Heart left ventricle (tissue), 16 donors: Measurements from ENCODE around the gene NTNG2. TPM values are rescaled to one million over a fixed set of nuclear protein-coding genes. Genes with fewer than 3 reads are reported as not detected.

Experiments
- ATAC-seq, 4 donors: fragments of 200-7000 bp; cut with Tn5 transposase; one replicate each; pipeline ENCODE4 v1.9.1; 2020 to 2022; ENCODE audit warnings: moderate library complexity in 4 of 4, mild to moderate bottlenecking in 3 of 4, moderate number of reproducible peaks in 1 of 4
- DNase-seq, 5 donors: peaks; one replicate each; pipeline ENCODE4 v3.0.0-alpha.2; 2020
- H3K27ac ChIP-seq, 12 donors: fragments of 200-600 bp; sonication (generic) in 4 of 12; one replicate each; pipeline versions ENCODE4 v1.5.0 to v1.8.0; 2016 to 2022; ENCODE audit warnings: mild to moderate bottlenecking in 2 of 12
- H3K27me3 ChIP-seq, 9 donors: fragments of 200-600 bp; sonication (generic) in 2 of 9; one replicate each; pipeline versions ENCODE4 v1.5.1 to v1.8.0; 2016 to 2022; ENCODE audit warnings: mild to moderate bottlenecking in 3 of 9
- H3K36me3 ChIP-seq, 9 donors: fragments of 200-600 bp; sonication (generic) in 2 of 9; one replicate each; pipeline versions ENCODE4 v1.5.0 to v1.8.0; 2018 to 2022; ENCODE audit warnings: mild to moderate bottlenecking in 2 of 9
- H3K4me1 ChIP-seq, 12 donors: fragments of 200-600 bp; sonication (generic) in 4 of 12; one replicate each; pipeline versions ENCODE4 v1.5.0 to v1.8.0; 2016 to 2022; ENCODE audit warnings: mild to moderate bottlenecking in 3 of 12
- H3K4me3 ChIP-seq, 12 donors: fragments of 200-600 bp; sonication (generic) in 4 of 12; one replicate each; pipeline versions ENCODE4 v1.5.0 to v1.8.0; 2017 to 2022; ENCODE audit warnings: mild to moderate bottlenecking in 9 of 12, moderate library complexity in 4 of 12
- H3K9me3 ChIP-seq, 12 donors: fragments of 200-600 bp; sonication (generic) in 4 of 12; one replicate each; pipeline versions ENCODE4 v1.5.0 to v1.8.0; 2016 to 2022; ENCODE audit warnings: mild to moderate bottlenecking in 1 of 12
- POLR2A ChIP-seq, 2 donors: fragments of 450-650 bp; IDR thresholded peaks; one replicate each; pipeline ENCODE4 v1.6.1; 2017; ENCODE audit warnings: antibody characterized with exemption in 2 of 2, mild to moderate bottlenecking in 2 of 2, moderate library complexity in 2 of 2
- WGBS, 4 donors: extraction: QIAGEN DNeasy Blood & Tissue Kit in 2 of 4; methylation state at CpG; one replicate each; pipeline versions ENCODE4 v1.1.5 to v1.1.7; 2013 to 2018; 5-methylcytosine and 5-hydroxymethylcytosine counted together
- intact Hi-C, 10 donors: fragments of 100-400 bp; cut with DNase I; formaldehyde crosslinking; loops; one replicate each; pipeline versions ENCODE4 v1.11.1 to v1.14.2; 2022
- polyA plus RNA-seq, 2 donors: library from polyadenylated mRNA; stranded (reverse); fragments of 200-250 nt; gene quantifications; one replicate each; pipeline ENCODE4 v1.2.3, GENCODE V29; 2013
- total RNA-seq, 9 donors: library from RNA; depleted of rRNA in 2 of 9; stranded (reverse); fragments of >200 nt in 2 of 9; fragmentation: NEBNext Ultra II Directional in 3 of 9; extraction: Animal tissue kit (Norgen Biotek cat#: 25700) in 3 of 9; gene quantifications; one replicate each; pipeline versions ENCODE4 v1.1.0 to v1.2.4, GENCODE V29; 2016 to 2023
- TF ChIP-seq, protein P1 (sequence below), 12 donors: fragments of 200-600 bp; sonication (generic) in 4 of 12; IDR thresholded peaks; one replicate each; pipeline versions ENCODE4 v1.5.0 to v1.8.0; 2018 to 2022; ENCODE audit warnings: antibody characterized with exemption in 12 of 12, mild to moderate bottlenecking in 5 of 12
- donor health status: ischemic (EF 13 %, LVEDD 7.1; RV severe dilation, severe dysfunction).
- donor health status: healthy with polysubstance abuse.
- donor health status: DM: no; HTN: yes; CAD: no.
- donor health status: DM: no; HTN: no; CAD: no.
- donor health status: ischemic (EF 25% LVEDD 6.9; RV normal size, moderate dysfunction).
- donor health status: ischemic (EF 25% LVEDD 5.7; RV mildly dilated, moderate dysfunction).
- donor health status: healthy.
- donor health status: DM: yes; HTN: yes; CAD: no.
- donor health status: ischemic (EF 35%, LVEDD 5.7; RV mildly dilated, moderate dysfunction).
- donor health status: nonischemic (EF 11% LVEDD 7.7; RV severe dilation, severe dysfunction).
- donor health status: DM: yes; HTN: yes; CAD: no.
- donor health status: PGD.
- donor health status: ischemic (EF 29% LVEDD 5.4; RV normal size, mild dysfunction).
- donor health status: nonischemic (EF 23%, LVEDD 6.1; RV moderate dilation, normal function).

NTNG2 gene
- total and polyA plus RNA-seq, 11 donors, result 0.28 to 4.1 (median 2.2) TPM

DNA sequence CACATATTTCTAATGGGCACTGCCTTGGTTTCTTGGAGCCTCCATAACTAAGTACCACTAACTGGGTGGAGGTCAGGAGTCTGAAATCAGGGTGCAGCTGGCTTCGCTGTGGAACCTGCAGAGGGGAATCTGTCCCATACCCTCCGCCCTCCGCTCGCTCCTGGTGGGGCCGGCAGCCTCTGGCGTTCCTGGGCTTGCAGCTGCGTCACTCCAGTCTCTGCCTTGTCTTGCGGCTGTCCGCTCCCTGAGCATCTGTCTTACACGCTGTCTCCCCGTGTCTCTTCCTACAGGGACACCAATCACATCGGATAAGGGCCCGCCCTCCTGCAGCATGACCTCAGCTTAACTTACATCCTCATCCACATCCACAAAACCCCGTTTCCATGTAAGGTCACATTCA, 45.4 kb downstream of the NTNG2 start:
- Histone ChIP-seq H3K9me3 (peaks cover 0 to 7% (median 0%) of the 10 kb centered on the region in 12 donors), H3K27me3 (peaks cover 0 to 6% (median 0%) of the 10 kb centered on the region in 9 donors), H3K27ac (no peak overlapping the region), H3K36me3 (no peaks in the 10 kb centered on the region), H3K4me1 (peaks cover 0 to 2% (median 0%) of the 10 kb centered on the region in 12 donors), H3K4me3 (no peak overlapping the region)
- intact Hi-C loops, result no loop called here
- 70 to 79% (median 73%) methylated on average over 14 of the region's 14 CpGs for WGBS, 4 donors
- TF ChIP-seq, protein P1, sequence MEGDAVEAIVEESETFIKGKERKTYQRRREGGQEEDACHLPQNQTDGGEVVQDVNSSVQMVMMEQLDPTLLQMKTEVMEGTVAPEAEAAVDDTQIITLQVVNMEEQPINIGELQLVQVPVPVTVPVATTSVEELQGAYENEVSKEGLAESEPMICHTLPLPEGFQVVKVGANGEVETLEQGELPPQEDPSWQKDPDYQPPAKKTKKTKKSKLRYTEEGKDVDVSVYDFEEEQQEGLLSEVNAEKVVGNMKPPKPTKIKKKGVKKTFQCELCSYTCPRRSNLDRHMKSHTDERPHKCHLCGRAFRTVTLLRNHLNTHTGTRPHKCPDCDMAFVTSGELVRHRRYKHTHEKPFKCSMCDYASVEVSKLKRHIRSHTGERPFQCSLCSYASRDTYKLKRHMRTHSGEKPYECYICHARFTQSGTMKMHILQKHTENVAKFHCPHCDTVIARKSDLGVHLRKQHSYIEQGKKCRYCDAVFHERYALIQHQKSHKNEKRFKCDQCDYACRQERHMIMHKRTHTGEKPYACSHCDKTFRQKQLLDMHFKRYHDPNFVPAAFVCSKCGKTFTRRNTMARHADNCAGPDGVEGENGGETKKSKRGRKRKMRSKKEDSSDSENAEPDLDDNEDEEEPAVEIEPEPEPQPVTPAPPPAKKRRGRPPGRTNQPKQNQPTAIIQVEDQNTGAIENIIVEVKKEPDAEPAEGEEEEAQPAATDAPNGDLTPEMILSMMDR (IDR thresholded peaks at IDR 0.05), result no peak
- no peak for TF ChIP-seq POLR2A (IDR thresholded peaks at IDR 0.05)
- DNase-seq (no peak), ATAC-seq (no peak)

DNA sequence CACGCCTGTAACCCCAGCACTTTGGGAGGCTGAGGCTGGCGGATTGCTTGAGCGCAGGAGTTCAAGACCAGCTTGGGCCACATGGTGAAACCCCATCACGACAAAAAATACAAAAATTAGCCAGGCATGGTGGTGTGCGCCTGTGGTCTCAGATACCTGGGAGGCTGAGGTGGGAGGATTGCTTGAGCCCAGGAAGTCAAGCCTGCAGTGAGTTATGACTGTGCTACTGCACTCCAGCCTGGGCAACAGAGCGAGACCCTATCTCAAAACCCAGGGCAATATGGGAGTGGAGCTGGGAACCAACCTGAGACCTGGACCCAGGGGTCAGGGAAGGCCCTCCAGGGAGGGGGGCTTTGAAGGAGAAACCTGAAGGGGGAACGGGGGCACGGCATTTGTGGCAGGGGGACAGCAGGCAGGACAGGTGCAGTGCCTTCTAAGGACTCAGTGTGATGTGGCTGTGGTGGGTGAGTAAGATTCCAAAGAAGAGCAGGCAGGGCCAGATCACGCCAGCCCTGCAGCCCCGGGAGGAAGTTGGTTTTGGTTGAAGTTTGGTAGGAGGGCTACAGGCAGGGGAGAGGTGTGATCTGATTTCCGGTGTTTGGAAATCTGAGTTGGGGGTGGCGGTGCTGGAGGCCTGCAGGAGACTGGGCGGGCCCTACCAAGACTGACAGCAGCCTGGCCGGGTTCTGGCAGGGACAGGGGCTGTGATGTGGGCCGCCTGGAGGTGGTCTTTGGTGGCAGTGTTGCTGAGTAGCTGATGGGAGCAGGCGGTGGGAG, 46.2 kb downstream of the NTNG2 start:
- WGBS, 4 donors, result 72 to 83% (median 78%) methylated on average over 16 of the region's 16 CpGs

DNA sequence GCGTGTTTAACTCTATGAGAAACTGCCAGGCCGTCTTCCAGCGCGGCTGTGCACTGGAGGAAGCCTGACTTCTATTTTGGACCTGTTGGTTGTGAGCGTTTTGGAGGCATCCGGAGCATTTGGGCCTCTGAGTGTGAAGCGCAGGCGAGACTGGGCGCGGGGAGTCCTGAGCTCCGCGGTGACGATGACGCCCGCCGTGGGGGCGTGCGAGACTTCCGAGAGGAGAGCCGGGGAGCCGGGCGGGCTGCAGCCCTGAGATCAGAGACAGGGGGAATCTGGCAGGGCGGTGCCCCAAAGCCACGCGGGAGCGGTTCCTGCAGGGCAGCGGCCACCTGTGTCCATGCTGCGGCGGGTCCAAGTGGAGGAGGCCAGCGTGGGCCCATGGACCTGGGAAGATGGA, 47.4 kb downstream of the NTNG2 start:
- no peaks in the 10 kb centered on the region for H3K36me3 ChIP-seq
- peaks cover 0 to 7% (median 0%) of the 10 kb centered on the region in 12 donors for H3K9me3 ChIP-seq
- DNase-seq, result no peak
- H3K4me1 ChIP-seq, result peaks cover 0 to 10% (median 7%) of the 10 kb centered on the region in 12 donors
- TF ChIP-seq, protein P1 (IDR thresholded peaks at IDR 0.05), result no peak
- no peak for TF ChIP-seq POLR2A (IDR thresholded peaks at IDR 0.05)
- no peaks in the 10 kb centered on the region for H3K27me3 ChIP-seq
- no peak overlapping the region for H3K4me3 ChIP-seq
- 73 to 77% (median 74%) methylated on average over 28 to 30 of the region's 30 CpGs for WGBS, 4 donors
- no peak overlapping the region for H3K27ac ChIP-seq
- intact Hi-C loops, result no loop called here
- ATAC-seq, result no peak

More for the DNA sequence above, 46.2 kb downstream of the NTNG2 start:
- Histone ChIP-seq H3K4me1 (no peaks in the 10 kb centered on the region), H3K9me3 (peaks cover 0 to 7% (median 0%) of the 10 kb centered on the region in 12 donors), H3K4me3 (no peak overlapping the region), H3K27me3 (peaks cover 0 to 4% (median 0%) of the 10 kb centered on the region in 9 donors), H3K36me3 (no peaks in the 10 kb centered on the region), H3K27ac (no peak overlapping the region)
- DNase-seq (no peak), ATAC-seq (no peak)
- intact Hi-C loops, result no loop called here
- TF ChIP-seq, protein P1 (IDR thresholded peaks at IDR 0.05), result no peak
- no peak for TF ChIP-seq POLR2A (IDR thresholded peaks at IDR 0.05)

DNA sequence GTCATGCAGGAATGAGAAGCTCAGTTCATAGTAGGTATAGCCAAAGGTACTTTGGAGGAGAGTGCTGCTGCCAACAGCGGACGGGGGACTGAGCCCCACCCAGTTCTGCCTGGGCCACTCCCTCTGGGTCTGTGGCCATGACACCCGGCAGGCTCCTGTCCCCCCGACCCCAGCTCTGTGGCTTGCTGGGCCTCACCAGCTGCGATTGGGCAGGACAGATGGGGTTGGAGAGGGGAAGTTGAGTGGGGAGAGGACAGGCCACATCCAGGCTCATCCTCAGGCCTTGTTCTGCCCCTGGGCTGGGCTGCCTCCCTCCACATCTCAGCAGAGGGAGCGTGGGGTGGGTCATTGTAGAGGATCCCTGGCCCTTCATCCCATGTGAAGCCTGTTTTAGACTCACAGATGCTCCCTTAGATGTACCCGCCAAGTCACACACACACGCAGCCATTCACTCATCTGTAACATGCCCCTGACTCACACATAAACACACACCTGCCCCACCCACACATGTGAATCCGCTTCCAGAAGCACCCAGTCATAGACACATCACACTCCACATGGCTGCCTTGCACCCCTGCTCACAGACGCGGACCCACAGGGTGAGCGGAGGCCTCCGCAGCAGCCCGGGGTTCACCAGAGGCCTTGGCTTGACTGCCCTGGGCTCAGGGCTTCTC, 48.8 kb downstream of the NTNG2 start:
- WGBS, 4 donors, result 83 to 96% (median 88%) methylated on average over 9 to 14 of the region's 14 CpGs
- no peak for ATAC-seq
- Histone ChIP-seq H3K4me3 (no peak overlapping the region), H3K4me1 (peaks cover 0 to 14% (median 10%) of the 10 kb centered on the region in 12 donors), H3K27ac (no peak overlapping the region), H3K27me3 (no peaks in the 10 kb centered on the region), H3K36me3 (no peaks in the 10 kb centered on the region), H3K9me3 (no peaks in the 10 kb centered on the region)
- DNase-seq, result no peak
- TF ChIP-seq POLR2A (IDR thresholded peaks at IDR 0.05), result no peak
- TF ChIP-seq, protein P1 (IDR thresholded peaks at IDR 0.05), result no peak
- intact Hi-C loops, result no loop called here
